Mucosa of descending colon (tissue), 3 donors: ENCODE results near the gene PTPN2. TPM values are rescaled to one million over a fixed set of nuclear protein-coding genes. Genes with fewer than 3 reads are reported as not detected.
A peak's percentile ranks its signal among the peaks of the same experiment; 100 is the strongest.
"Not testable (repeated sequence)": the region's sequence is repeated elsewhere in the genome, so short reads cannot be mapped to it uniquely, and the experiment has no call there.

Source experiments
- ATAC-seq: fragments of 200-7000 bp; cut with Tn5 transposase; one replicate; pipeline ENCODE4 v1.9.1; 2020; ENCODE audit warnings: mild to moderate bottlenecking, moderate library complexity
- DNase-seq, 3 donors: peaks; one replicate each; pipeline ENCODE4 v3.0.0-alpha.2; 2020
- H3K36me3 ChIP-seq: fragments of 200-600 bp; one replicate; pipeline ENCODE4 v1.8.0; 2021; ENCODE audit warnings: low read depth, mild to moderate bottlenecking
- H3K4me1 ChIP-seq: fragments of 200-600 bp; one replicate; pipeline ENCODE4 v1.8.0; 2021; ENCODE audit warnings: low read depth, mild to moderate bottlenecking
- H3K4me3 ChIP-seq: fragments of 200-600 bp; one replicate; pipeline ENCODE4 v1.8.0; 2021; ENCODE audit warnings: mild to moderate bottlenecking
- H3K9me3 ChIP-seq: fragments of 200-600 bp; one replicate; pipeline ENCODE4 v1.8.0; 2021; ENCODE audit warnings: mild to moderate bottlenecking
- CTCF ChIP-seq: fragments of 200-600 bp; IDR thresholded peaks from one replicate; pipeline ENCODE4 v1.8.0; 2022; ENCODE audit warnings: antibody characterized with exemption, mild to moderate bottlenecking
- intact Hi-C, 2 donors: fragments of 100-400 bp; cut with DNase I in 1 of 2; cut with micrococcal nuclease in 1 of 2; formaldehyde crosslinking; loops; one replicate each; pipeline versions ENCODE4 v1.11.0 to v1.11.1; 2022; cut with DNase I, micrococcal nuclease
- total RNA-seq, 3 donors: library from RNA; stranded (reverse); fragmentation: NEBNext Ultra II Directional in 2 of 3; extraction: Animal tissue kit (Norgen Biotek cat#: 25700) in 2 of 3; gene quantifications; one replicate each; pipeline versions ENCODE4 v1.2.1 to v1.2.4, GENCODE V29; 2021 to 2023
- donor health status: DM: no; HTN: no; CAD: no; lungs with moderate emphysema.
- donor health status: DM: no; HTN: no; CAD: no.
- donor health status: DM: no; HTN: yes; CAD: no.

Gene PTPN2
- total RNA-seq, 3 donors from 2014 or later: 28.9 to 42.0 (median 38.4) TPM

- TF ChIP-seq CTCF: no peak
- no peak overlapping the region for H3K4me3 ChIP-seq
- H3K36me3 ChIP-seq: no peaks in the 10 kb centered on the region
- intact Hi-C loops: no loop called here
- no peaks in the 10 kb centered on the region for H3K4me1 ChIP-seq
- no peaks in the 10 kb centered on the region for H3K9me3 ChIP-seq
- peak; percentile 21 for ATAC-seq
- DNase-seq: peak in 2 of 3 donors; percentile 7 to 27
Measured at GRCh38 chr18:12776821-12777471, 107.1 kb downstream of the PTPN2 start.

- H3K4me1 ChIP-seq, ATAC-seq, H3K9me3 ChIP-seq, H3K36me3 ChIP-seq, intact Hi-C loops, DNase-seq, H3K4me3 ChIP-seq: not testable (repeated sequence)
Measured at GRCh38 chr18:12776415-12776814, 107.6 kb downstream of the PTPN2 start.

GRCh38 chr18:12774982-12775381 lies 109.1 kb downstream of the PTPN2 start:
- ATAC-seq: no peak
- no peaks in the 10 kb centered on the region for H3K4me1 ChIP-seq

GRCh38 chr18:12773369-12773768 lies 110.7 kb downstream of the PTPN2 start:
- Histone ChIP-seq H3K9me3 (no peaks in the 10 kb centered on the region), H3K4me1 (no peaks in the 10 kb centered on the region), H3K4me3 (no peak overlapping the region), H3K36me3 (no peaks in the 10 kb centered on the region)
- no peak for DNase-seq
- TF ChIP-seq CTCF: no peak
- intact Hi-C loops: no loop called here
- ATAC-seq: no peak

More at GRCh38 chr18:12774982-12775381, 109.1 kb downstream of the PTPN2 start:
- intact Hi-C loops: no loop called here
- Histone ChIP-seq H3K4me3 (no peak overlapping the region), H3K36me3 (no peaks in the 10 kb centered on the region), H3K9me3 (no peaks in the 10 kb centered on the region)
- DNase-seq: no peak
- no peak for TF ChIP-seq CTCF

- no peaks in the 10 kb centered on the region for H3K9me3 ChIP-seq
- no peak overlapping the region for H3K4me3 ChIP-seq
- TF ChIP-seq CTCF: no peak
- ATAC-seq (no peak), DNase-seq (no peak)
- no peaks in the 10 kb centered on the region for H3K36me3 ChIP-seq
- intact Hi-C loops: no loop called here
- H3K4me1 ChIP-seq: no peaks in the 10 kb centered on the region
Measured at GRCh38 chr18:12772111-12772510, 111.9 kb downstream of the PTPN2 start.

- intact Hi-C loops: no loop called here
- DNase-seq (no peak), ATAC-seq (no peak)
- Histone ChIP-seq H3K4me3 (no peak overlapping the region), H3K36me3 (no peaks in the 10 kb centered on the region), H3K9me3 (no peaks in the 10 kb centered on the region), H3K4me1 (no peaks in the 10 kb centered on the region)
- TF ChIP-seq CTCF: no peak
Measured at GRCh38 chr18:12770469-12771219, 113.4 kb downstream of the PTPN2 start.
